ENCODE measurements around the gene SLC66A2. TPM values are rescaled to one million over a fixed set of nuclear protein-coding genes. Genes with fewer than 3 reads are reported as not detected.

Gene SLC66A2
- total and polyA plus RNA-seq, 10 of the 15 experiments (the other 5 are each of a cell fraction or from before 2014, with no cell fraction given): 0.69 to 42.5 (median 14.8) TPM

- TF ChIP-seq CREM (IDR thresholded peaks at IDR 0.05; ENCODE audit: low read depth): peak; percentile 83
- no peak for TF ChIP-seq JUNB (IDR thresholded peaks at IDR 0.05)
- no peak for TF ChIP-seq ZNF592 (IDR thresholded peaks at IDR 0.05)
- TF ChIP-seq PRDM15 (CRISPR knock-in tag; IDR thresholded peaks at IDR 0.05): no peak
- no peak for TF ChIP-seq ATF7 (IDR thresholded peaks at IDR 0.05; ENCODE audit: low read depth)
- TF ChIP-seq KDM1A (IDR thresholded peaks at IDR 0.05; ENCODE audit: borderline replicate concordance): no peak
- peak in 1 of 2 experiments; percentile 72; a peak in 2 of 4 replicates for TF ChIP-seq BHLHE40 (IDR thresholded peaks at IDR 0.05; ENCODE audit: borderline replicate concordance in 1 of 2, low read depth in 2 of 2, low read length in 1 of 2)
- no peak for TF ChIP-seq CTCF (IDR thresholded peaks at IDR 0.05 in 2 of 3, conservative IDR thresholded peaks at IDR 0.05 in 1 of 3; ENCODE audit: control insufficient read depth in 2 of 3, extremely low read depth in 1 of 3, insufficient read depth in 1 of 3, low read depth in 3 of 3, low read length in 3 of 3)
- no peak for TF ChIP-seq HSF1 (IDR thresholded peaks at IDR 0.05; ENCODE audit: low read depth, low read length)
- no peak for TF ChIP-seq SRF (IDR thresholded peaks at IDR 0.05; ENCODE audit: low read depth in 2 of 2, low read length in 2 of 2)
- no peak for TF ChIP-seq RELA (IDR thresholded peaks at IDR 0.05; ENCODE audit: borderline replicate concordance, partially characterized antibody)
- no peak for TF ChIP-seq RAD51 (IDR thresholded peaks at IDR 0.05)
- no peak for TF ChIP-seq SREBF1 (IDR thresholded peaks at IDR 0.05; ENCODE audit: low read length)
- TF ChIP-seq EED (IDR thresholded peaks at IDR 0.05; ENCODE audit: low read depth): no peak
- no peak for TF ChIP-seq HCFC1 (IDR thresholded peaks at IDR 0.05; ENCODE audit: low read length)
- TF ChIP-seq ATF3 (IDR thresholded peaks at IDR 0.05; ENCODE audit: borderline replicate concordance, extremely low read depth, low read depth, low read length): no peak
- no peak for TF ChIP-seq NR2C1 (IDR thresholded peaks at IDR 0.05)
Measured at GRCh38 chr18:79951545-79952455, at the start of gene SLC66A2 (continued).

Data from GM12878 (cell line).